GM12801 (cell line): ENCODE data around the gene ADD2.

ENCODE experiments used
- CTCF ChIP-seq: IDR thresholded peaks from one replicate; pipeline ENCODE4 v1.5.1; 2011; ENCODE audit warnings: control low read depth; ENCODE audit not compliant: insufficient read length; ENCODE audit errors: extremely low read depth

ADD2 gene

GRCh38 chr2:70703900-70704549, 64.0 kb downstream of the ADD2 start:
- no peak for TF ChIP-seq CTCF

- no peak for TF ChIP-seq CTCF
Observed at GRCh38 chr2:70702711-70703395, 65.1 kb downstream of the ADD2 start.

DNA sequence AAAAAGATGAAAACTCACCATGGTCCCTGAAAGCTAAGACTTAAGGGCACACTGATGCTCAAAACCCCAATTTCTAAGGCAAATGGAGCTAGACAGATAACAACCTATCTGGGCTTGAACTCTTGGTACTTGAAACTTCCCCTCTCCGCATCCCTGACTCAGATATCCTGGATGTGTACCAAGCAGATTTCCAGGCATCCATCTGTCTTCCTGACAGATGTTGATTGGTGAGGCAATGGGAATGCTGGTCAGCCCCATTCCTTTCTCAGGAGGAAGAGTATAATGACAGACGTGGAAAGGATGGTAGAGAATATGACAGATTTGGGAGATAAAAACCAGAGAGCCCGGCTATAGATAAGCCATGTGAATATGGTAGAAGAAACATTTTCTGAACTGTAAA, 69.2 kb downstream of the ADD2 start:
- no peak for TF ChIP-seq CTCF

GRCh38 chr2:70697603-70698383, 70.2 kb downstream of the ADD2 start:
- TF ChIP-seq CTCF = no peak

GRCh38 chr2:70696142-70696541, 71.9 kb downstream of the ADD2 start:
- TF ChIP-seq CTCF = no peak

DNA sequence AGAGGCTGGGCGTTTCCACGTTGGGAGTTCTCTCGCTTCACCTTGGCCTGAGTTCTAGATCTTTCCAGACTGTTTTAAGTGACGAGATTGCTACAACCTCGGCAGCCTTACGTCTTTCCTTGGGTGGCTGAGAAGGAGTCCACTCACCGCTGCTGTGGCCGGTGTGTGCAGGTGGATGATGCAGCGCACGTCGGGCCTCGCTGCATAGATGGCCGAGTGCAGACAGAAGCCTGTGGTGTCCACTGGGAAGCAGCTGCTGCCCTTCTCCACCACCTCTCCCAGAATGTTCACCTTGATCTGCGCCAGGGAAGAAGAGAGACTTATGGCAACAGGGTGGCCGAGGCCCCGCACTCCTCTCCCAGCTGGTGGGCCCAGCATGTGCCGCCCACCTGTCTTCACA, 75.7 kb downstream of the ADD2 start:
- TF ChIP-seq CTCF = no peak

DNA sequence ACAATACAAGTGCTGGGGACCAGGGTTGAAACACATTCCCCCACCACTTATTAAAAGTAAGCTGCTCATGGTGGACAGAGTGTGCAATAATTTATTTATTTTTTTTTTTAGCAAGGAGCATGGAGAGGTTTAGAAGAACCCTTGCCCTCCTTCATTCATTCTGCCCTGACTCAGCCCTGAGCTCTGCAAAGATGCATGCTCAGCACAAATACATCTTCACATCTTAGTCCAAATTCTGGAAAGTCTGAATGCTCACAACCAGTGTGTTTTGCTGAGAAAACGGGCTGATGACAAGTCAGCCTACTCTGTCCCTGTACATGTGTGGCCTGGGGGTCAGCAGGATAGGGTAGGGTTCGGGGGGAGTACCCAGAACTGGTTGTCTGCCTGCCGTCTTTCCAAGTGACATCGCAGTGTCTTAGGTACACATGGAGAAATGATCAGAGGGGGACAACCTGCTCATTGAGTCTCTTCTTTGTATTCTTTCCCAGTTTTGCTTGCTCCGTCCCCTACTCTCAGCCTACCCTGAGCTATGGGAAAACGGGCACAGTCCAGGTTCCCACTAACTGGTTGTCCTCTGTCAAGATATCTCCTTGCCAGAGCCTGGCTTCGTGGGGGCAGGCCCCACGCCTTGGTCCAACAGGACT, 76.4 kb downstream of the ADD2 start:
- no peak for TF ChIP-seq CTCF
